DOHH2 (cell line): ENCODE results near the gene TMEM72.

Experiments
- H3F3A ChIP-seq: fragments of 200-600 bp; sonication (generic), shearing (Covaris generic); 2 replicates; pipeline ENCODE4 v1.6.0; 2016; ENCODE audit warnings: antibody characterized with exemption, mild to moderate bottlenecking; ENCODE audit not compliant: control insufficient read depth, insufficient read depth
- H3K27ac ChIP-seq: fragments of 200-600 bp; sonication (generic); 2 replicates; pipeline ENCODE4 v1.5.1; 2014; ENCODE audit warnings: low read depth, mild to moderate bottlenecking, low read length, moderate library complexity
- H3K27me3 ChIP-seq: fragments of 200-600 bp; sonication (generic); 2 replicates; pipeline ENCODE4 v1.6.1; 2014; ENCODE audit warnings: mild to moderate bottlenecking, low read length, mixed read lengths; ENCODE audit not compliant: control insufficient read depth
- H3K36me3 ChIP-seq: fragments of 200-600 bp; sonication (generic); 2 replicates; pipeline ENCODE4 v1.6.1; 2014; ENCODE audit warnings: mild to moderate bottlenecking, low read length, moderate library complexity, mixed read lengths; ENCODE audit not compliant: control insufficient read depth
- H3K4me1 ChIP-seq: fragments of 200-600 bp; sonication (generic); 2 replicates; pipeline ENCODE4 v1.6.1; 2014; ENCODE audit warnings: mild to moderate bottlenecking, low read length, mixed read lengths; ENCODE audit not compliant: control insufficient read depth
- H3K4me2 ChIP-seq: fragments of 200-600 bp; sonication (generic); 2 replicates; pipeline ENCODE4 v1.6.0; 2014; ENCODE audit warnings: mild to moderate bottlenecking, low read length, moderate library complexity
- H3K4me3 ChIP-seq: fragments of 200-600 bp; sonication (generic); 2 replicates; pipeline ENCODE4 v1.5.1; 2014; ENCODE audit warnings: mild to moderate bottlenecking, low read length, mixed read lengths
- H3K79me2 ChIP-seq: fragments of 200-600 bp; sonication (generic); 2 replicates; pipeline ENCODE4 v1.6.1; 2014; ENCODE audit warnings: mild to moderate bottlenecking, low read length, mixed read lengths; ENCODE audit not compliant: control insufficient read depth
- H3K9me2 ChIP-seq: fragments of 200-600 bp; sonication (generic); replicated peaks from 2 replicates; pipeline ENCODE4 v1.6.1; 2014; ENCODE audit warnings: mild to moderate bottlenecking, low read length, mixed read lengths; ENCODE audit not compliant: control insufficient read depth
- H3K9me3 ChIP-seq: fragments of 200-600 bp; sonication (generic); 2 replicates; pipeline ENCODE4 v1.6.1; 2014; ENCODE audit warnings: antibody characterized with exemption, low read length, mixed read lengths; ENCODE audit not compliant: control insufficient read depth, insufficient read depth
- H4K20me1 ChIP-seq: fragments of 200-600 bp; sonication (generic); 2 replicates; pipeline ENCODE4 v1.6.0; 2014; ENCODE audit warnings: low read depth, mild to moderate bottlenecking, antibody characterized with exemption, low read length, moderate library complexity; ENCODE audit not compliant: control insufficient read depth, insufficient read depth
- CTCF ChIP-seq: fragments of 200-600 bp; sonication (generic); IDR thresholded peaks from one replicate; pipeline ENCODE4 v1.5.1; 2014; ENCODE audit warnings: antibody characterized with exemption, mild to moderate bottlenecking, low read depth, low read length; ENCODE audit not compliant: poor library complexity, severe bottlenecking
- EZH2phosphoT487 ChIP-seq: fragments of 200-600 bp; sonication (generic); IDR thresholded peaks from 2 replicates; pipeline ENCODE4 v1.6.1; 2017; ENCODE audit warnings: borderline replicate concordance, mild to moderate bottlenecking, antibody characterized with exemption, low read length, moderate library complexity, mixed read lengths

The TMEM72 gene

GRCh38 chr10:44929356-44930255 is 18.5 kb downstream of the TMEM72 start:
- no peak overlapping the region for H3K4me2 ChIP-seq
- no peak overlapping the region for H3K4me3 ChIP-seq
- H3K4me1 ChIP-seq = peaks cover 5% of the 10 kb centered on the region
- H3K9me3 ChIP-seq = no peaks in the 10 kb centered on the region
- H3F3A ChIP-seq = no peaks in the 10 kb centered on the region
- H4K20me1 ChIP-seq = no peaks in the 10 kb centered on the region
- no peak overlapping the region for H3K27ac ChIP-seq
- no peaks in the 10 kb centered on the region for H3K27me3 ChIP-seq
- H3K79me2 ChIP-seq = no peaks in the 10 kb centered on the region
- no peaks in the 10 kb centered on the region for H3K9me2 ChIP-seq
- no peaks in the 10 kb centered on the region for H3K36me3 ChIP-seq
- TF ChIP-seq EZH2phosphoT487 (no peak), CTCF (no peak)

- no peaks in the 10 kb centered on the region for H3K36me3 ChIP-seq
- H3K4me3 ChIP-seq = no peak overlapping the region
- no peaks in the 10 kb centered on the region for H3K27me3 ChIP-seq
- H4K20me1 ChIP-seq = no peaks in the 10 kb centered on the region
- no peaks in the 10 kb centered on the region for H3K9me2 ChIP-seq
- no peak overlapping the region for H3K27ac ChIP-seq
- no peaks in the 10 kb centered on the region for H3K9me3 ChIP-seq
- H3K79me2 ChIP-seq = no peaks in the 10 kb centered on the region
- peaks cover 9% of the 10 kb centered on the region for H3K4me1 ChIP-seq
- TF ChIP-seq EZH2phosphoT487 (no peak), CTCF (no peak)
- no peaks in the 10 kb centered on the region for H3F3A ChIP-seq
- no peak overlapping the region for H3K4me2 ChIP-seq
Observed at GRCh38 chr10:44930904-44931620, 19.9 kb downstream of the TMEM72 start.

GRCh38 chr10:44931621-44932516 is 20.7 kb downstream of the TMEM72 start:
- Histone ChIP-seq H3K27ac (no peak overlapping the region), H4K20me1 (no peaks in the 10 kb centered on the region), H3F3A (no peaks in the 10 kb centered on the region), H3K4me3 (no peak overlapping the region), H3K36me3 (no peaks in the 10 kb centered on the region), H3K9me2 (no peaks in the 10 kb centered on the region), H3K27me3 (no peaks in the 10 kb centered on the region), H3K79me2 (no peaks in the 10 kb centered on the region), H3K9me3 (no peaks in the 10 kb centered on the region), H3K4me1 (peaks cover 9% of the 10 kb centered on the region), H3K4me2 (no peak overlapping the region)
- TF ChIP-seq CTCF (no peak), EZH2phosphoT487 (no peak)
